ENCODE results near the gene COLEC12. TPM values are rescaled to one million over a fixed set of nuclear protein-coding genes. Genes with fewer than 3 reads are reported as not detected.

COLEC12 gene
- total RNA-seq, 6 experiments from 2014 or later: 0.05 to 0.21 (median 0.15) TPM; not detected in 1

- DNase-seq: no peak
- peaks cover 32% of the 10 kb centered on the region for H3K27me3 Mint-ChIP-seq (ENCODE audit: insufficient read depth)
- peaks cover 6% of the 10 kb centered on the region; the same call in 1 of the 2 replicates for H3K4me1 Mint-ChIP-seq (ENCODE audit: low read depth)
- no peak for TF ChIP-seq CTCF (IDR thresholded peaks at IDR 0.05)
- no peaks in the 10 kb centered on the region for H3K36me3 Mint-ChIP-seq (ENCODE audit: low read depth)
- H3K9me3 Mint-ChIP-seq: no peaks in the 10 kb centered on the region
- no peak overlapping the region for H3K27ac Mint-ChIP-seq
- H3K4me3 Mint-ChIP-seq: no peak overlapping the region
Measured at GRCh38 chr18:532018-532417, 31.5 kb upstream of the COLEC12 start.

GRCh38 chr18:527146-527545 is 26.6 kb upstream of the COLEC12 start:
- no peak for DNase-seq
- H3K36me3 Mint-ChIP-seq (ENCODE audit: low read depth): no peaks in the 10 kb centered on the region
- no peak for TF ChIP-seq CTCF (IDR thresholded peaks at IDR 0.05)
- no peak overlapping the region for H3K27ac Mint-ChIP-seq
- peaks cover 35% of the 10 kb centered on the region for H3K4me1 Mint-ChIP-seq (ENCODE audit: low read depth)
- peaks cover 28% of the 10 kb centered on the region for H3K27me3 Mint-ChIP-seq (ENCODE audit: insufficient read depth)
- H3K9me3 Mint-ChIP-seq: no peaks in the 10 kb centered on the region
- H3K4me3 Mint-ChIP-seq: no peak overlapping the region

GRCh38 chr18:526681-527080 is 26.2 kb upstream of the COLEC12 start:
- Mint-ChIP-seq H3K9me3 (no peaks in the 10 kb centered on the region), H3K36me3 (ENCODE audit: low read depth) (no peaks in the 10 kb centered on the region)

GRCh38 chr18:525036-525797 is 24.7 kb upstream of the COLEC12 start:
- H3K4me1 Mint-ChIP-seq (ENCODE audit: low read depth): peaks cover 35% of the 10 kb centered on the region
- no peaks in the 10 kb centered on the region for H3K9me3 Mint-ChIP-seq

More at GRCh38 chr18:526681-527080, 26.2 kb upstream of the COLEC12 start:
- Mint-ChIP-seq H3K4me3 (no peak overlapping the region), H3K27me3 (ENCODE audit: insufficient read depth) (peaks cover 23% of the 10 kb centered on the region), H3K4me1 (ENCODE audit: low read depth) (peaks cover 35% of the 10 kb centered on the region), H3K27ac (no peak overlapping the region)
- no peak for DNase-seq
- no peak for TF ChIP-seq CTCF (IDR thresholded peaks at IDR 0.05)

GRCh38 chr18:524466-524865 is 24.0 kb upstream of the COLEC12 start:
- no peaks in the 10 kb centered on the region for H3K36me3 Mint-ChIP-seq (ENCODE audit: low read depth)
- peak overlapping the region; percentile 67 for H3K4me3 Mint-ChIP-seq
- no peak for TF ChIP-seq CTCF (IDR thresholded peaks at IDR 0.05)
- H3K27me3 Mint-ChIP-seq (ENCODE audit: insufficient read depth): peaks cover 25% of the 10 kb centered on the region
- peak; percentile 59 for DNase-seq
- H3K4me1 Mint-ChIP-seq (ENCODE audit: low read depth): peaks cover 35% of the 10 kb centered on the region
- peak overlapping the region; percentile 54; the same call in 1 of the 2 replicates for H3K27ac Mint-ChIP-seq
- no peaks in the 10 kb centered on the region for H3K9me3 Mint-ChIP-seq

More at GRCh38 chr18:525036-525797, 24.7 kb upstream of the COLEC12 start:
- peaks cover 25% of the 10 kb centered on the region for H3K27me3 Mint-ChIP-seq (ENCODE audit: insufficient read depth)
- H3K36me3 Mint-ChIP-seq (ENCODE audit: low read depth): no peaks in the 10 kb centered on the region
- peak overlapping the region; percentile 67 for H3K4me3 Mint-ChIP-seq
- peak overlapping the region; percentile 54; the same call in 1 of the 2 replicates for H3K27ac Mint-ChIP-seq
- DNase-seq: peak; percentile 65
- no peak for TF ChIP-seq CTCF (IDR thresholded peaks at IDR 0.05)
